Endometrium (tissue), 2 donors: ENCODE results near the gene BHLHE23.

ENCODE experiments used
- FAIRE-seq: peaks from 2 replicates; lab custom pipeline; 2012; peaks lifted over from hg19 to GRCh38; lab: Jason Lieb, UNC
- donor health status: control.
- donor health status: control.

BHLHE23 gene

GRCh38 chr20:62991196-62991807 is 15.5 kb downstream of the BHLHE23 start:
- FAIRE-seq = no peak

- FAIRE-seq = no peak
These were observed 16.4 kb downstream of the BHLHE23 start for GRCh38 chr20:62990306-62990825.

GRCh38 chr20:62989201-62989601 is 17.6 kb downstream of the BHLHE23 start:
- no peak for FAIRE-seq

- no peak for FAIRE-seq
These were observed 19.6 kb downstream of the BHLHE23 start for GRCh38 chr20:62987114-62987513.

- no peak for FAIRE-seq
These were observed 20.4 kb downstream of the BHLHE23 start for GRCh38 chr20:62986257-62986800.

GRCh38 chr20:62985444-62985778 is 21.4 kb downstream of the BHLHE23 start:
- no peak for FAIRE-seq

GRCh38 chr20:62984666-62985443 is 21.9 kb downstream of the BHLHE23 start:
- FAIRE-seq = no peak

GRCh38 chr20:62983210-62983609 is 23.6 kb downstream of the BHLHE23 start:
- FAIRE-seq = no peak

- FAIRE-seq = no peak
These were observed 24.4 kb downstream of the BHLHE23 start for GRCh38 chr20:62982124-62983075.

- no peak for FAIRE-seq
These were observed 25.8 kb downstream of the BHLHE23 start for GRCh38 chr20:62980970-62981369.

- no peak for FAIRE-seq
These were observed 26.3 kb downstream of the BHLHE23 start for GRCh38 chr20:62980380-62980960.

- no peak for FAIRE-seq
These were observed 26.8 kb downstream of the BHLHE23 start for GRCh38 chr20:62979876-62980373.

GRCh38 chr20:62979310-62979709 is 27.5 kb downstream of the BHLHE23 start:
- no peak for FAIRE-seq

GRCh38 chr20:62978561-62978943 is 28.2 kb downstream of the BHLHE23 start:
- no peak for FAIRE-seq

GRCh38 chr20:62977613-62978560 is 28.9 kb downstream of the BHLHE23 start:
- FAIRE-seq = no peak

- FAIRE-seq = no peak
These were observed 29.9 kb downstream of the BHLHE23 start for GRCh38 chr20:62976886-62977285.

- FAIRE-seq = no peak
These were observed 30.8 kb downstream of the BHLHE23 start for GRCh38 chr20:62975812-62976508.

- FAIRE-seq = no peak
These were observed 31.5 kb downstream of the BHLHE23 start for GRCh38 chr20:62975251-62975760.

GRCh38 chr20:62972845-62973745 is 33.7 kb downstream of the BHLHE23 start:
- FAIRE-seq = no peak
